ENCODE data around the gene YJU2. TPM values are rescaled to one million over a fixed set of nuclear protein-coding genes. Genes with fewer than 3 reads are reported as not detected.

The YJU2 gene
- total and polyA plus RNA-seq, 2 of the 8 experiments (the other 6 are each of a cell fraction or from before 2014, with no cell fraction given) = 26.8 to 27.7 TPM

- no peak overlapping the region for H3K18ac ChIP-seq (ENCODE audit: extremely low read depth, low read length)
- DNase-seq (ENCODE audit: low read depth in 1 of 2, low spot score in 2 of 2) (no peak), FAIRE-seq (no peak)
- H2BK5ac ChIP-seq (ENCODE audit: low read depth, low read length) = no peak overlapping the region
- H3K36me3 ChIP-seq (ENCODE audit: control insufficient read depth in 2 of 4, insufficient read depth in 4 of 4, low read length in 3 of 4) = no peaks in the 10 kb centered on the region
- H3K9ac ChIP-seq (replicated peaks in 1 of 4; ENCODE audit: extremely low read depth in 1 of 4, low read depth in 3 of 4, low read length in 3 of 4) = no peak overlapping the region
- H2AK5ac ChIP-seq (ENCODE audit: low read depth, low read length) = no peak overlapping the region
- no peak overlapping the region for H3K4ac ChIP-seq (replicated peaks; ENCODE audit: insufficient read length, low read depth, low read length)
- peaks cover 9% of the 10 kb centered on the region; the same call in 1 of the 2 replicates for H3K23me2 ChIP-seq (ENCODE audit: low read depth, low read length)
- no peak overlapping the region for H2BK20ac ChIP-seq (ENCODE audit: low read length)
- no peak overlapping the region for H4K8ac ChIP-seq (ENCODE audit: extremely low read depth, insufficient read depth, low read length)
- no peak overlapping the region for H3K23ac ChIP-seq (ENCODE audit: insufficient read length)
- H3K27ac ChIP-seq (ENCODE audit: low read depth, low read length) = no peak overlapping the region
- no peaks in the 10 kb centered on the region; a peak in 4 of 7 replicates for H3K4me1 ChIP-seq (replicated peaks in 1 of 4; ENCODE audit: control insufficient read depth in 3 of 4, insufficient read depth in 4 of 4, low read length in 3 of 4)
- no peak overlapping the region for H4K91ac ChIP-seq (replicated peaks; ENCODE audit: insufficient read length, low read length)
- H3K4me2 ChIP-seq (ENCODE audit: insufficient read depth in 1 of 2, low read depth in 2 of 2, low read length in 2 of 2) = peak overlapping the region; percentile 26 to 88; a peak in 3 of 4 replicates
- no peak overlapping the region for H2BK120ac ChIP-seq (replicated peaks; ENCODE audit: low read depth, low read length)
- H3K56ac ChIP-seq (replicated peaks; ENCODE audit: insufficient read length, low read depth, low read length) = no peak overlapping the region
- TF ChIP-seq ATF3 (IDR thresholded peaks at IDR 0.05; ENCODE audit: insufficient read depth, low read depth, low read length) (no peak), CREB1 (IDR thresholded peaks at IDR 0.05) (no peak), USF2 (IDR thresholded peaks at IDR 0.05; ENCODE audit: low read length) (no peak), JUND (IDR thresholded peaks at IDR 0.05; ENCODE audit: low read length) (no peak), TEAD4 (IDR thresholded peaks at IDR 0.05; ENCODE audit: low read depth, low read length) (no peak), TCF12 (IDR thresholded peaks at IDR 0.05; ENCODE audit: low read depth, low read length) (no peak), TAF7 (optimal IDR thresholded peaks at IDR 0.05; ENCODE audit: borderline replicate concordance, low read depth, low read length) (no peak)
- H2AFZ ChIP-seq (ENCODE audit: low read length) = no peak overlapping the region
- no peak overlapping the region for H3K14ac ChIP-seq (ENCODE audit: insufficient read length)
- peaks cover 0 to 2% of the 10 kb centered on the region in 2 experiments for H4K20me1 ChIP-seq (replicated peaks in 1 of 2; ENCODE audit: control insufficient read depth in 1 of 2, insufficient read depth in 2 of 2, low read length in 2 of 2)
- H2BK15ac ChIP-seq (ENCODE audit: low read length) = no peak overlapping the region
- WGBS, 2 experiments (ENCODE audit: extremely low coverage in 1 of 2, insufficient coverage in 1 of 2, insufficient read length in 1 of 2, insufficient replicate concordance in 2 of 2, low coverage in 1 of 2, low lambda C conversion rate in 2 of 2, missing lambda C conversion rate in 1 of 2) = 48% methylated on average over 4 of the region's 4 CpGs; no CpG with 5 or more reads in 1 of the 2 experiments
- peak overlapping the region in 2 of 4 experiments; percentile 12 to 88; a peak in 4 of 8 replicates for H3K4me3 ChIP-seq (ENCODE audit: extremely low read depth in 1 of 4, insufficient read depth in 2 of 4, low read depth in 3 of 4, low read length in 4 of 4)
- no peaks in the 10 kb centered on the region for H3K9me3 ChIP-seq (ENCODE audit: insufficient read depth in 2 of 2, low read depth in 1 of 2, low read length in 1 of 2)
- H3K79me1 ChIP-seq (ENCODE audit: low read depth, low read length) = no peaks in the 10 kb centered on the region
- H2BK12ac ChIP-seq (ENCODE audit: low read depth, low read length) = peak overlapping the region; percentile 50; the same call in 1 of the 2 replicates
- H3K27me3 ChIP-seq (replicated peaks in 1 of 4; ENCODE audit: control insufficient read depth in 3 of 4, extremely low read depth in 1 of 4, insufficient read depth in 3 of 4, low read length in 3 of 4) = peaks cover 9 to 35% (median 29%) of the 10 kb centered on the region in 4 experiments
- ChIA-PET CTCF (ENCODE audit: partially characterized antibody) (interaction anchor here (0.7 to 14.6 kb wide), 9 partner anchors 10 to 178 kb away, joined by 3 to 311 read pairs (median 4); partner anchors contain the start of genes MPND and STAP2), POLR2A (ENCODE audit: partially characterized antibody) (interaction anchor here (0.6 to 4.0 kb wide), 9 partner anchors 7 to 157 kb away, joined by 3 to 19 read pairs (median 3); partner anchors contain the start of genes MPND and YJU2)
- H3K79me2 ChIP-seq (ENCODE audit: control insufficient read depth in 1 of 2, insufficient read depth in 2 of 2, low read length in 2 of 2) = no peaks in the 10 kb centered on the region
- H4K5ac ChIP-seq (ENCODE audit: insufficient read length, low read depth, low read length) = no peak overlapping the region
These were observed 31.1 kb downstream of the YJU2 start for GRCh38 chr19:4278010-4278409.
